K562 (cell line): Measurements from ENCODE around the gene SLC43A1. TPM values are rescaled to one million over a fixed set of nuclear protein-coding genes. Genes with fewer than 3 reads are reported as not detected.

Experiments used
- CBFA2T2 ChIP-seq: fragments of 450-650 bp; conservative IDR thresholded peaks from 2 replicates; pipeline ENCODE4 v1.6.1; 2017; ENCODE audit warnings: mild to moderate bottlenecking
- CEBPB ChIP-seq: fragments of 450-650 bp; IDR thresholded peaks from 2 replicates; pipeline ENCODE4 v1.6.1; 2016; ENCODE audit warnings: missing genetic modification characterization, missing compliant biosample characterization
- DPF2 ChIP-seq: fragments of 450-650 bp; IDR thresholded peaks from 2 replicates; pipeline ENCODE4 v1.6.1; 2016
- IRF9 ChIP-seq: fragments of 450-650 bp; IDR thresholded peaks from 2 replicates; pipeline ENCODE4 v1.6.1; 2016; ENCODE audit warnings: missing biosample characterization, missing genetic modification characterization
- SFPQ ChIP-seq: fragments of 200-400 bp; formaldehyde crosslinking; IDR thresholded peaks from 2 replicates; pipeline ENCODE4 v1.6.1; 2017; ENCODE audit warnings: mild to moderate bottlenecking, low read depth, low read length, moderate library complexity
- TEAD4 ChIP-seq, 2 experiments: sonication (generic) in 1 of 2; formaldehyde crosslinking in 1 of 2; IDR thresholded peaks; 2 replicates each; pipeline versions ENCODE4 v1.6.1 to v1.8.0; 2012 to 2022; ENCODE audit warnings: borderline replicate concordance in 1 of 2, inconsistent platforms in 1 of 2, low read length in 1 of 2, mild to moderate bottlenecking in 1 of 2, missing genetic modification reagents in 1 of 2
- TRIM24 ChIP-seq, 2 experiments: fragments of 450-650 bp; IDR thresholded peaks; 2 replicates each; pipeline ENCODE4 v1.6.1; 2016
- VEZF1 ChIP-seq: fragments of 200-800 bp; sonication (Bioruptor generic); IDR thresholded peaks from 2 replicates; pipeline ENCODE4 v1.6.1; 2017; ENCODE audit warnings: missing genetic modification characterization, missing compliant biosample characterization
- ZBTB17 ChIP-seq: fragments of 450-650 bp; formaldehyde crosslinking; IDR thresholded peaks from 2 replicates; pipeline ENCODE4 v1.4.0; 2020; ENCODE audit warnings: mild to moderate bottlenecking
- ZBTB40 ChIP-seq, 2 experiments: fragments of 450-650 bp in 1 of 2; sonication (generic) in 1 of 2; formaldehyde crosslinking in 1 of 2; IDR thresholded peaks; 2 replicates each; pipeline versions ENCODE4 v1.7.1 to v1.9.0; 2016 to 2022; ENCODE audit warnings: inconsistent platforms in 1 of 2, mild to moderate bottlenecking in 1 of 2, missing genetic modification reagents in 1 of 2
- ZNF316 ChIP-seq: fragments of 450-650 bp; IDR thresholded peaks from 2 replicates; pipeline ENCODE4 v1.6.1; 2016
- ZNF324 ChIP-seq: fragments of 250-450 bp; sonication (Bioruptor Pico); IDR thresholded peaks from 2 replicates; pipeline ENCODE4 v1.4.0; 2020; ENCODE audit warnings: mild to moderate bottlenecking
- polyA plus RNA-seq, 8 experiments: library from polyadenylated mRNA; depleted of rRNA in 4 of 8; stranded (reverse) in 5 of 8; unstranded in 3 of 8; fragments of >200 nt; fragmentation: Nextera tagmentation in 2 of 8; fragmentation: Illumina TruSeq in 1 of 8; extraction: Ambion mirVana in 2 of 8; extraction: Trizol in 1 of 8; gene quantifications; 2 replicates each; pipeline versions ENCODE4 v1.2.1 to v1.2.3, GENCODE V29; 2011 to 2014; ENCODE audit warnings: inconsistent platforms in 1 of 8, missing spikeins in 1 of 8
- total RNA-seq, 7 experiments: library from RNA; depleted of rRNA in 6 of 7; stranded (reverse); fragments of >200 nt in 6 of 7; fragmentation: Illumina TruSeq in 2 of 7; extraction: Trizol in 2 of 7; gene quantifications; 2 replicates each; pipeline versions ENCODE4 v1.2.1 to v1.2.3, GENCODE V29; 2011 to 2021; ENCODE audit warnings: low replicate concordance in 1 of 7

SLC43A1 gene
- total and polyA plus RNA-seq, 9 of the 15 experiments (the other 6 are each of a cell fraction or from before 2014, with no cell fraction given), result 2.6 to 41.8 (median 24.6) TPM

GRCh38 chr11:57434640-57435546 lies 80.6 kb downstream of the SLC43A1 start (continued):
- TF ChIP-seq IRF9 (tag) (peak; percentile 56; the same call in 1 of the 2 replicates), ZNF316 (peak; percentile 29; the same call in 1 of the 2 replicates), TRIM24 (IDR thresholded peaks at IDR 0.05) (peak; percentile 58 to 60; a peak in 1 of 4 replicates), VEZF1 (CRISPR knock-in tag) (peak; percentile 19; the same call in 1 of the 2 replicates), CBFA2T2 (peak; percentile 26; the same call in 1 of the 2 replicates), ZNF324 (CRISPR knock-in tag) (no peak), ZBTB40 (IDR thresholded peaks at IDR 0.05) (0 out of 2 replicates have a peak, but pooled peaks have one; percentile 21), ZBTB40 (CRISPR knock-in tag; IDR thresholded peaks at IDR 0.05) (no peak), DPF2 (peak; percentile 23; the same call in 1 of the 2 replicates), ZBTB17 (CRISPR knock-in tag) (no peak), TEAD4 (IDR thresholded peaks at IDR 0.05; ENCODE audit: low read length) (peak; percentile 45; the same call in 1 of the 2 replicates), TEAD4 (CRISPR knock-in tag; IDR thresholded peaks at IDR 0.05; ENCODE audit: borderline replicate concordance) (no peak), SFPQ (no peak), CEBPB (tag) (peak; percentile 98)
